ENCODE measurements around the gene SLC6A9. TPM values are rescaled to one million over a fixed set of nuclear protein-coding genes. Genes with fewer than 3 reads are reported as not detected.

Gene SLC6A9
- total RNA-seq, 1 experiment from 2014 or later, result 12.8 TPM

DNA sequence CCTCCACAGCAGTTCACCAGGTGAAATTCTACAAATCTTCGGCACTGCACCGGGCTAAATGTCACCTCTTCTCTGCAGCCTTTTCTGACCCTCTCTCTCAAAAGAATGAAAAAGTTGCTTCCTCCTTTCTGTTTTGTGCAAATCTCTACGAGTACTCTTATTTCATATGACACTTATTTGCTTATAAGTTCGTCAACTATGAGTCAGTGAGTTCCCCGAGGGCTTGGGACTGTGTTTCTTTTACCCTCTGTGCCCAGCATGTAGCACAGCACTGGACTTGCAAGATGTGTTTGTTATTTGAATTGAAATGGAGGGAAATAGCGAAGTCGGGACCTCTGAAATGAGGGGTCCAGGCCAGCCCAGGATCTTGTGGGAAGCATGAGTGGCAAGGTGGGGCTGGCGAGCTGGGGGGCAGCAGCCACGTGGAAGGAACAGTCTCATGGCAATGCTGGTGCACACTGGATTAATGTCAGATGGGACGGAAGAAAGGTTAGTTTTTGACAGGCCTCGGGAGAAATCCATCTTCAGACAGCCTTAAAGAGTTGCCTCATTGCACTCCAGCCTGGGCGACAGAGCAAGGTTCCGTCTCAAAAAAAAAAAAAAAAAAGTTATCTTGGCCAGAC, 6.2 kb downstream of the SLC6A9 start (continued):
- TF ChIP-seq EZH2phosphoT487 (IDR thresholded peaks at IDR 0.05; ENCODE audit: borderline replicate concordance) (no peak), ZFX (IDR thresholded peaks at IDR 0.05) (no peak), SIN3A (IDR thresholded peaks at IDR 0.05; ENCODE audit: low read depth) (no peak), SP1 (IDR thresholded peaks at IDR 0.05; ENCODE audit: low read depth) (no peak)
- TF ChIP-seq, protein P1, sequence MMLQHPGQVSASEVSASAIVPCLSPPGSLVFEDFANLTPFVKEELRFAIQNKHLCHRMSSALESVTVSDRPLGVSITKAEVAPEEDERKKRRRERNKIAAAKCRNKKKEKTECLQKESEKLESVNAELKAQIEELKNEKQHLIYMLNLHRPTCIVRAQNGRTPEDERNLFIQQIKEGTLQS (IDR thresholded peaks at IDR 0.05), result no peak

DNA sequence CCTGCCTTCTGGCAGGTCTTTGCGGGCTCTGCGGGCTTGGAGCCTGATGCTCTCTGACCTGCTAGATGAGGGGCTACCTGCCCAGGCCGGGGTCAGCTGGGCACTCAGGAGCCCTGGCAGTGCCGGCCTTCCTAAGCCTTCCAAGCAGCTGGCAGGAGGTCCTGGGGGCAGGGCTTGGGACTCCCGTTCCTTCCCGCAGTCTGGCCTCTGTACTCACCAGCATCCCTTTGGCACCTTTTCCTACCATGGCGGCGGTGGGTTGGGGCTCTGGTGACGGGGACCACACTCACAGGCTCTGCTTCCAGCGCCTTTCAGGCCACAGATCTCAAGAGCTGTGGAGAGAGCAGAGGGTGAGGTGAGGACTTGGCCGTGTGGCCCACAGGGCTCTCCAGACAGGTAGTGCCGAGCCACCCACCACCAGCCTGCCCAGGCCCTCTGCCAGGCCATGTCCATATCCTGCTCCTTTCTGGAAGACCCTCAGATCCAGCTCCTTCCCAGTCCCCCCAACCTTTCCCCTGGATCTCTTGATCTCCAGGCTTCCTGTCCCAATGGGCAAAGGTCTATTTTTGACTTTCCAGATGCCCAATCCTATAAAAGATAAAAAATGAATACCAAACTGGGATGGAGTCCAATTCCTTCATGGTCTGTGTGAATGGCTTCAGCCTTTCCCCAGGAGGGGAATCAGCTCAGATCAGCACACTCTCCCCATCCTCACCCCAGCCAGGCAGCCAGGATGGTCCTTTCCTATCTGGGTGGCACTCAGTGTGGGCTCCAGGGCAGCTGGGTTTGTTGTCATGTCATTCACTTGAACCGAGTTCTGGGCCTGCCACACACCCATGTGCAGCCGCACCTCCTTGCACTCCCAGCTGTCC, 7.0 kb downstream of the SLC6A9 start:
- ATAC-seq, result no peak
- Histone ChIP-seq H3K4me1 (ENCODE audit: control insufficient read depth in 1 of 2, insufficient read depth in 2 of 2, low read length in 2 of 2) (peaks cover 18 to 26% of the 10 kb centered on the region in 2 experiments), H3K9me2 (ENCODE audit: insufficient read depth) (no peaks in the 10 kb centered on the region), H3K36me3 (ENCODE audit: control insufficient read depth in 1 of 2, insufficient read depth in 2 of 2, low read length in 2 of 2) (no peaks in the 10 kb centered on the region), H3K27me3 (ENCODE audit: insufficient read depth, low read length) (no peaks in the 10 kb centered on the region), H3K9me3 (ENCODE audit: control insufficient read depth in 1 of 2, insufficient read depth in 1 of 2, low read depth in 1 of 2, low read length in 2 of 2) (no peaks in the 10 kb centered on the region), H3K79me2 (ENCODE audit: insufficient read depth, low read length) (no peaks in the 10 kb centered on the region), H3K4me2 (ENCODE audit: low read length) (no peak overlapping the region), H3K9ac (ENCODE audit: low read length) (no peak overlapping the region), H3K4me3 (replicated peaks in 1 of 2; ENCODE audit: low read depth in 1 of 2, low read length in 2 of 2) (no peak overlapping the region), H3K27ac (ENCODE audit: low read depth, low read length) (no peak overlapping the region), H4K20me1 (ENCODE audit: insufficient read depth) (no peaks in the 10 kb centered on the region), H2AFZ (ENCODE audit: low read depth, low read length, poor library complexity, severe bottlenecking) (no peak overlapping the region)
- intact Hi-C loops (cut with micrococcal nuclease), result no loop called here
- ChIA-PET RAD21 (ENCODE audit: low non-redundant PET in 1 of 2, low total read pairs in 2 of 2, uncharacterized antibody in 2 of 2, unreplicated experiment in 2 of 2) (no interaction called here), CTCF (no interaction called here), POLR2A (no interaction called here)
- BruUV-seq (replicated peaks), result no TSS peak
- DNase-seq (ENCODE audit: low read depth, low spot score), result no peak
- no peak for TF ChIP-seq ZFX (IDR thresholded peaks at IDR 0.05)
- TF ChIP-seq SIN3A (IDR thresholded peaks at IDR 0.05; ENCODE audit: low read depth), result no peak
- no peak for TF ChIP-seq CTCF (IDR thresholded peaks at IDR 0.05 in 2 of 3, conservative IDR thresholded peaks at IDR 0.05 in 1 of 3; ENCODE audit: borderline replicate concordance in 1 of 3, insufficient read depth in 1 of 3, low read depth in 2 of 3, low read length in 2 of 3)
- TF ChIP-seq, protein P1 (IDR thresholded peaks at IDR 0.05), result no peak
- no peak for TF ChIP-seq SP1 (IDR thresholded peaks at IDR 0.05; ENCODE audit: low read depth)
- no peak for TF ChIP-seq POLR2AphosphoS5 (IDR thresholded peaks at IDR 0.05; ENCODE audit: low read depth, low read length)
- TF ChIP-seq SRF (IDR thresholded peaks at IDR 0.05; ENCODE audit: low read depth), result no peak
- TF ChIP-seq, protein P2, sequence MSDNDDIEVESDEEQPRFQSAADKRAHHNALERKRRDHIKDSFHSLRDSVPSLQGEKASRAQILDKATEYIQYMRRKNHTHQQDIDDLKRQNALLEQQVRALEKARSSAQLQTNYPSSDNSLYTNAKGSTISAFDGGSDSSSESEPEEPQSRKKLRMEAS (IDR thresholded peaks at IDR 0.05), result no peak
- TF ChIP-seq EGR1 (IDR thresholded peaks at IDR 0.05; ENCODE audit: low read depth), result no peak
- no peak for TF ChIP-seq JUND (IDR thresholded peaks at IDR 0.05)

Measured in HCT116 (cell line).